GM23338 (cell line): Measurements from ENCODE around the gene ZBTB42.

Source experiments
- CREB1 ChIP-seq: fragments of 250-450 bp; sonication (Bioruptor Pico); IDR thresholded peaks from 2 replicates; pipeline ENCODE4 v1.5.0; 2020; ENCODE audit warnings: low read depth, mild to moderate bottlenecking, moderate library complexity
- EZH2 ChIP-seq: fragments of 200-600 bp; sonication (generic); IDR thresholded peaks from one replicate; pipeline ENCODE4 v1.8.0; 2017; ENCODE audit warnings: antibody characterized with exemption, mild to moderate bottlenecking, low read depth; ENCODE audit not compliant: unreplicated experiment
- EZH2phosphoT487 ChIP-seq: fragments of 200-600 bp; sonication (generic); IDR thresholded peaks from one replicate; pipeline ENCODE4 v1.8.1; 2018; ENCODE audit warnings: antibody characterized with exemption; ENCODE audit not compliant: unreplicated experiment
- JUNB ChIP-seq: IDR thresholded peaks from one replicate; pipeline ENCODE4 v1.6.1; 2016; ENCODE audit warnings: antibody characterized with exemption; ENCODE audit not compliant: unreplicated experiment
- POLR2AphosphoS5 ChIP-seq: IDR thresholded peaks from 2 replicates; pipeline ENCODE4 v1.6.1; 2016; ENCODE audit warnings: antibody characterized with exemption, low read depth
- ZNF331 ChIP-seq: fragments of 250-450 bp; sonication (Bioruptor Pico); IDR thresholded peaks from 2 replicates; pipeline ENCODE4 v1.5.0; 2020; ENCODE audit warnings: low read depth, mild to moderate bottlenecking, moderate library complexity
- TF ChIP-seq, protein P1 (sequence below), 2 experiments: fragments of 200-600 bp in 1 of 2; sonication (generic) in 1 of 2; conservative IDR thresholded peaks; 2 replicates each; pipeline versions ENCODE4 v1.5.1 to v1.6.1; 2016 to 2017; ENCODE audit warnings: antibody characterized with exemption in 2 of 2, low read depth in 2 of 2, mild to moderate bottlenecking in 2 of 2, moderate library complexity in 1 of 2

DNA sequence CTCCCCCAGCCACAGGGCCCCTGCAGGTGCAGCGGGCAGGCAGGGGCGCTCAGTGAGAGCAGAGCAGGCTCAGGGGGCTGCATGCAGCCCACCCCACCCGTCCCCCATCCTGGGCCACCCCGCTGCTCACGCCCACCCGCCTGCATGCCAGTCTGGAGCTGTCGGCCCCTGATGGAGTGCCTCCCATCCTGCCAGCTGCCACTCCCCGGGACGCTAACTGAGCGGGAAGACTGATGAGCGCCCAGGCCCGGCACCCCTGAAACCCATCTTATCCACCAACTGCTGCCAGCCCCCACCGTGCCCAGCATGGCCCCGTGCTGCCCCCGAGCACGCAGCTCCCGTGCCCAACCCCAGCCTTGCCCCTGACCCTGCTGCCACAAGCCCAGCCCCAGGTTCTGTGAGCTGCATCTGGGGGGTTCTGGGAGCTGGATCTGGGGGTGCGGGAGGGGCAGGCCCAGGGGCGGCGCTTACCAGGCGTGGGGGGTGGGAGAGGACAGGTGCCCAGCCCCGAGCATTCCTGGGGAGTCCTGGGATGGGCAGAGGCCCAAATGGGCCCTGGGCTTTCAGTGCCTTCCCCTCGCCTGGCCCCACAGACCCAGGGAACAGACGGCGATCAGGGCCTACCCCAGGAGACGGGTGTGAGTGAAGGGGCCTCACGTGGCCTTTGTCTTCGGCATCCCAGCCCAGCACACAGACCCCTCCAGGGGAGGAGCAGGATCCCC lies 18.7 kb upstream of the ZBTB42 start:
- TF ChIP-seq, protein P1, sequence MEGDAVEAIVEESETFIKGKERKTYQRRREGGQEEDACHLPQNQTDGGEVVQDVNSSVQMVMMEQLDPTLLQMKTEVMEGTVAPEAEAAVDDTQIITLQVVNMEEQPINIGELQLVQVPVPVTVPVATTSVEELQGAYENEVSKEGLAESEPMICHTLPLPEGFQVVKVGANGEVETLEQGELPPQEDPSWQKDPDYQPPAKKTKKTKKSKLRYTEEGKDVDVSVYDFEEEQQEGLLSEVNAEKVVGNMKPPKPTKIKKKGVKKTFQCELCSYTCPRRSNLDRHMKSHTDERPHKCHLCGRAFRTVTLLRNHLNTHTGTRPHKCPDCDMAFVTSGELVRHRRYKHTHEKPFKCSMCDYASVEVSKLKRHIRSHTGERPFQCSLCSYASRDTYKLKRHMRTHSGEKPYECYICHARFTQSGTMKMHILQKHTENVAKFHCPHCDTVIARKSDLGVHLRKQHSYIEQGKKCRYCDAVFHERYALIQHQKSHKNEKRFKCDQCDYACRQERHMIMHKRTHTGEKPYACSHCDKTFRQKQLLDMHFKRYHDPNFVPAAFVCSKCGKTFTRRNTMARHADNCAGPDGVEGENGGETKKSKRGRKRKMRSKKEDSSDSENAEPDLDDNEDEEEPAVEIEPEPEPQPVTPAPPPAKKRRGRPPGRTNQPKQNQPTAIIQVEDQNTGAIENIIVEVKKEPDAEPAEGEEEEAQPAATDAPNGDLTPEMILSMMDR (conservative IDR thresholded peaks at IDR 0.05; ENCODE audit: low read depth in 2 of 2) = no peak
- TF ChIP-seq CREB1 (CRISPR knock-in tag) = no peak
- TF ChIP-seq ZNF331 (CRISPR knock-in tag) = no peak
- no peak for TF ChIP-seq JUNB
- TF ChIP-seq POLR2AphosphoS5 = no peak
- no peak for TF ChIP-seq EZH2
- TF ChIP-seq EZH2phosphoT487 = no peak
